Calu3 (cell line): ENCODE results near the gene WFDC8. TPM values are rescaled to one million over a fixed set of nuclear protein-coding genes. Genes with fewer than 3 reads are reported as not detected.

Source experiments
- BruUV-seq: library from RNA; stranded (reverse); fragments of 400-500 nt; replicated peaks from 2 replicates; lab custom pipeline; 2021; lab: Mats Ljungman, UMichigan
- CTCF ChIA-PET: fragments of 300-600 bp; sonication (Branson Sonifier 250); formaldehyde crosslinking; loops from one replicate; lab custom pipeline; 2022; ENCODE audit warnings: antibody characterized with exemption; lab: Charles Lee
- DNase-seq: peaks from one replicate; pipeline ENCODE4 v3.0.0; 2022
- H3K27ac Mint-ChIP-seq: one replicate; pipeline ENCODE4 v1.8.0; 2022; ENCODE audit warnings: mixed read lengths; ENCODE audit not compliant: unreplicated experiment
- H3K27me3 Mint-ChIP-seq: one replicate; pipeline ENCODE4 v1.8.0; 2022; ENCODE audit warnings: mixed read lengths; ENCODE audit not compliant: unreplicated experiment
- H3K36me3 Mint-ChIP-seq: one replicate; pipeline ENCODE4 v1.8.0; 2022; ENCODE audit warnings: mild to moderate bottlenecking, moderate library complexity, mixed read lengths; ENCODE audit not compliant: insufficient read depth, unreplicated experiment
- H3K4me1 Mint-ChIP-seq: one replicate; pipeline ENCODE4 v1.8.0; 2022; ENCODE audit warnings: mild to moderate bottlenecking, low read depth, mixed read lengths; ENCODE audit not compliant: unreplicated experiment
- H3K4me3 Mint-ChIP-seq: one replicate; pipeline ENCODE4 v1.8.0; 2022; ENCODE audit warnings: mild to moderate bottlenecking, low read depth, moderate library complexity, mixed read lengths; ENCODE audit not compliant: unreplicated experiment
- H3K9me3 Mint-ChIP-seq: one replicate; pipeline ENCODE4 v1.8.0; 2022; ENCODE audit warnings: low read depth, mixed read lengths; ENCODE audit not compliant: unreplicated experiment
- intact Hi-C: fragments of 100-400 bp; cut with micrococcal nuclease; formaldehyde crosslinking; loops from one replicate; pipeline ENCODE4 v1.10.0; 2022; ENCODE audit not compliant: unreplicated experiment
- total RNA-seq: library from RNA; stranded (reverse); gene quantifications from 2 replicates; pipeline ENCODE4 v1.2.3, GENCODE V29; 2022
- TF ChIP-seq, protein P1 (sequence below): fragments of 200-600 bp; IDR thresholded peaks from one replicate; pipeline ENCODE4 v1.8.0; 2022; ENCODE audit warnings: antibody characterized with exemption; ENCODE audit not compliant: unreplicated experiment

Gene WFDC8
- total RNA-seq, 1 experiment from 2014 or later: not detected

DNA sequence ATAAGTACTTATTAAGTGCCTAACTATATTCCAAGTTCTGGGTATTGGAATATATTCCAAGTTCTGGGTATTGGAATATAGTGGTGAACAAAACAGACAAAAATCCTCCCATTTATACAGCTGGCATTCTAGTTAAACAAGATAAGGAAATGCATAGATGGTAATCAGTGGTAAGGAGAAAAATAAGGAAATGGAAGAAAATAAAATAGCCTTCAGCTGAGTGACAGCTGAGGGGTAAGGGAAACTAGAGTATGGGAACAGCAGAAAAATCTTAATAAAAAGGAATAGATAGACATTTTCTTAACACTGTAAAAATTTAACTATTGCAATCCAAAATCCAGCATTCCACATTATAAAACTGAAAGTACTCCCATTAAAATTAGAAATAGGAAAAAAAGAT is 33.2 kb upstream of the WFDC8 start:
- peaks cover 60% of the 10 kb centered on the region for H3K27me3 Mint-ChIP-seq
- H3K36me3 Mint-ChIP-seq: no peaks in the 10 kb centered on the region
- H3K4me3 Mint-ChIP-seq: no peak overlapping the region
- CTCF ChIA-PET: interaction anchor here (0.5 kb wide), 1 partner anchor 493 kb away, joined by 4 read pairs; no protein-coding TSS in a partner anchor
- no peaks in the 10 kb centered on the region for H3K4me1 Mint-ChIP-seq
- intact Hi-C loops: no loop called here
- H3K27ac Mint-ChIP-seq: no peak overlapping the region
- H3K9me3 Mint-ChIP-seq: peaks cover 2% of the 10 kb centered on the region
- TF ChIP-seq, protein P1, sequence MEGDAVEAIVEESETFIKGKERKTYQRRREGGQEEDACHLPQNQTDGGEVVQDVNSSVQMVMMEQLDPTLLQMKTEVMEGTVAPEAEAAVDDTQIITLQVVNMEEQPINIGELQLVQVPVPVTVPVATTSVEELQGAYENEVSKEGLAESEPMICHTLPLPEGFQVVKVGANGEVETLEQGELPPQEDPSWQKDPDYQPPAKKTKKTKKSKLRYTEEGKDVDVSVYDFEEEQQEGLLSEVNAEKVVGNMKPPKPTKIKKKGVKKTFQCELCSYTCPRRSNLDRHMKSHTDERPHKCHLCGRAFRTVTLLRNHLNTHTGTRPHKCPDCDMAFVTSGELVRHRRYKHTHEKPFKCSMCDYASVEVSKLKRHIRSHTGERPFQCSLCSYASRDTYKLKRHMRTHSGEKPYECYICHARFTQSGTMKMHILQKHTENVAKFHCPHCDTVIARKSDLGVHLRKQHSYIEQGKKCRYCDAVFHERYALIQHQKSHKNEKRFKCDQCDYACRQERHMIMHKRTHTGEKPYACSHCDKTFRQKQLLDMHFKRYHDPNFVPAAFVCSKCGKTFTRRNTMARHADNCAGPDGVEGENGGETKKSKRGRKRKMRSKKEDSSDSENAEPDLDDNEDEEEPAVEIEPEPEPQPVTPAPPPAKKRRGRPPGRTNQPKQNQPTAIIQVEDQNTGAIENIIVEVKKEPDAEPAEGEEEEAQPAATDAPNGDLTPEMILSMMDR: no peak
- BruUV-seq: no TSS peak
- no peak for DNase-seq

DNA sequence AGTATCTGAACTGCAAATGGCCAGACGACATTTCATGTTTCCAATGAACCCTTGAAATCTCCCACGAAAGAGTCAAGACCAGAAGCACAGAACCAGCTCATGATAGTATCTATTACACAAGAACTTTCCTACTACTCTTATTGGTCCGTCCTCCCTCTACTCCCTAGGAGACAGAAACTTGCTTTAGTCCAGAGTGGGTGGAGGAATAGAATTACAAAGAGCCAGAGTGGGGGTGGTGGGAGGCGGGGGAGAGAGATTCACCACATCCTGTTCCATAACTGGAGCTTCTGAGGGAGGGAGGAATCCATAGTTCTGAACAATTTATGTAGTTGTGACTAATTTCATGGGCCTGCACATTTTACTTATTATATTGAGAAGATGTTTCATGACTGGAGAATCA is 32.0 kb upstream of the WFDC8 start:
- Mint-ChIP-seq H3K36me3 (no peaks in the 10 kb centered on the region), H3K27me3 (peaks cover 60% of the 10 kb centered on the region), H3K9me3 (peaks cover 2% of the 10 kb centered on the region), H3K27ac (no peak overlapping the region), H3K4me3 (no peak overlapping the region), H3K4me1 (no peaks in the 10 kb centered on the region)
- intact Hi-C loops: no loop called here
- TF ChIP-seq, protein P1: no peak
- BruUV-seq: no TSS peak
- DNase-seq: no peak
- CTCF ChIA-PET: no interaction called here

DNA sequence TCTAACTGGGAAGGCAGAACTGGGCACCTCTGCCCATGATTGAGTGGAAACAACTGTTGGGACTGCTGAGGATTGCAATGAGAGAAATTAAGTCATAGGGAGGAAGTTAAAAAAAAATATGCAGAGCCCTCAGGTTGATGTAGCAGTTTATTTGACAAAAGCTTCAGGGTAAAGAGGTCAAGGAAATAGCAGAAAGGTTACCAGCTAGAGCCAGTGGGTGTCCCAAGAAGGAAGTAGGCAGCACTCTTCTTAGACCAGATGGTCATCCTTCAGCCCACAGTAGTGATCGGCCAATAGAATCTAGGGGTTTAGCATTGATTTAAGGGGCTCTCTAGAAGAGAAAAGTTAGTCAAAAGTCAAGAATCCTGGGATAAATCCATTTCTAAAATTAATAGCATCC is 28.7 kb upstream of the WFDC8 start:
- no peaks in the 10 kb centered on the region for H3K36me3 Mint-ChIP-seq
- H3K4me3 Mint-ChIP-seq: no peak overlapping the region
- intact Hi-C loops: no loop called here
- CTCF ChIA-PET: no interaction called here
- no peak overlapping the region for H3K27ac Mint-ChIP-seq
- BruUV-seq: no TSS peak
- peaks cover 2% of the 10 kb centered on the region for H3K9me3 Mint-ChIP-seq
- no peak for DNase-seq
- H3K27me3 Mint-ChIP-seq: peaks cover 55% of the 10 kb centered on the region
- TF ChIP-seq, protein P1: no peak
- H3K4me1 Mint-ChIP-seq: no peaks in the 10 kb centered on the region

DNA sequence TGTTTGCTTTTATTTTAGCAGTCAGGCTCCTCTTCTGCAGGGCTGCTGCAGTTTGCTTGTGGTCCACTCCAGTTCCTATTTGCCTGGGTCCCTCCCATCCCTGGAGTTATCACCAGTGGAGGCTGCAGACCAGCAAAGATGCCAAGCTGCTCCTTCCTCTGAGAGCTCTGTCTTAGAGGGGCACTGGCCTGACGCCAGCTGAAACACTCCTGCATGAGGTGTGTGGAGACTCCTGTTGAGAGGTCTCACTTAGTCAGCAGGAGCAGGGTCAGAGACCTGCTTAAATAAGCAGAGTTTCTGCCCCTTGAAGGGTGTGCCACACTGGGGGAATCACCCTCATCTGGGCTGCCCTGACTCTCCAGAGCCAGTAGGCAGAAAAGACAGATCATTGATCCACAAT is 16.2 kb upstream of the WFDC8 start:
- no peaks in the 10 kb centered on the region for H3K36me3 Mint-ChIP-seq
- TF ChIP-seq, protein P1: no peak
- H3K4me1 Mint-ChIP-seq: no peaks in the 10 kb centered on the region
- BruUV-seq: no TSS peak
- H3K27ac Mint-ChIP-seq: no peak overlapping the region
- H3K9me3 Mint-ChIP-seq: no peaks in the 10 kb centered on the region
- peaks cover 64% of the 10 kb centered on the region for H3K27me3 Mint-ChIP-seq
- no peak for DNase-seq
- intact Hi-C loops: no loop called here
- CTCF ChIA-PET: interaction anchor here (1.7 kb wide), 1 partner anchor 176 kb away, joined by 3 read pairs; no protein-coding TSS in a partner anchor
- H3K4me3 Mint-ChIP-seq: no peak overlapping the region
